Left cardiac atrium (tissue), 4 donors: Measurements from ENCODE around the gene DOCK1. TPM values are rescaled to one million over a fixed set of nuclear protein-coding genes. Genes with fewer than 3 reads are reported as not detected.

Source experiments
- ATAC-seq, 2 donors: fragments of 200-7000 bp; cut with Tn5 transposase; one replicate each; pipeline ENCODE4 v1.9.1; 2020; ENCODE audit warnings: mild to moderate bottlenecking in 2 of 2, moderate library complexity in 2 of 2
- DNase-seq: peaks from one replicate; pipeline ENCODE4 v3.0.0-alpha.2; 2020
- intact Hi-C, 2 donors: fragments of 100-400 bp; cut with DNase I; formaldehyde crosslinking; loops; one replicate each; pipeline versions ENCODE4 v1.14.1 to v1.15.1; 2022 to 2023
- total RNA-seq, 2 donors: library from RNA; stranded (reverse); fragmentation: NEBNext Ultra II Directional; extraction: Animal tissue kit (Norgen Biotek cat#: 25700); gene quantifications; one replicate each; pipeline ENCODE4 v1.2.1, GENCODE V29; 2021
- donor health status: DM: no; HTN: yes; CAD: no.
- donor health status: DM: no; HTN: yes; CAD: no; lungs with severe emphysema.
- donor health status: DM: yes; HTN: yes; CAD: no.
- donor health status: Dilated cardiomyopathy.

The DOCK1 gene
- total RNA-seq, 2 donors from 2014 or later, result 19.5 to 27.3 TPM

- intact Hi-C loops, result no loop called here
- ATAC-seq, result no peak
- no peak for DNase-seq
Measured at GRCh38 chr10:127216274-127216673, 311.0 kb downstream of the DOCK1 start.

GRCh38 chr10:127216786-127217185 is 311.6 kb downstream of the DOCK1 start:
- ATAC-seq, result no peak
- no peak for DNase-seq
- intact Hi-C loops, result no loop called here

- no peak for ATAC-seq
- intact Hi-C loops, result no loop called here
- DNase-seq, result no peak
Measured at GRCh38 chr10:127218658-127219057, 313.4 kb downstream of the DOCK1 start.

- ATAC-seq, result no peak
- intact Hi-C loops, result no loop called here
- DNase-seq, result no peak
Measured at GRCh38 chr10:127221281-127221680, 316.1 kb downstream of the DOCK1 start.

- intact Hi-C loops, result no loop called here
- DNase-seq (no peak), ATAC-seq (no peak)
Measured at GRCh38 chr10:127227027-127227426, 321.8 kb downstream of the DOCK1 start.

GRCh38 chr10:127227663-127228062 is 322.4 kb downstream of the DOCK1 start:
- no peak for DNase-seq
- intact Hi-C loops, result no loop called here
- ATAC-seq, result no peak

- no peak for ATAC-seq
Measured at GRCh38 chr10:127228195-127228787, 323.1 kb downstream of the DOCK1 start.

GRCh38 chr10:127234306-127234800 is 329.1 kb downstream of the DOCK1 start:
- DNase-seq, result no peak
- no peak for ATAC-seq
- intact Hi-C loops, result no loop called here

More at GRCh38 chr10:127228195-127228787, 323.1 kb downstream of the DOCK1 start:
- intact Hi-C loops, result no loop called here
- DNase-seq, result no peak

GRCh38 chr10:127236266-127236665 is 331.0 kb downstream of the DOCK1 start:
- intact Hi-C loops, result no loop called here
- DNase-seq (no peak), ATAC-seq (no peak)

GRCh38 chr10:127242914-127243313 is 337.7 kb downstream of the DOCK1 start:
- no peak for ATAC-seq
- no peak for DNase-seq
- intact Hi-C loops, result no loop called here

GRCh38 chr10:127243490-127244272 is 338.5 kb downstream of the DOCK1 start:
- no peak for DNase-seq
- intact Hi-C loops, result no loop called here
- no peak for ATAC-seq

- ATAC-seq, result no peak
- intact Hi-C loops, result no loop called here
- no peak for DNase-seq
Measured at GRCh38 chr10:127245456-127245855, 340.2 kb downstream of the DOCK1 start.

GRCh38 chr10:127250031-127250430 is 344.8 kb downstream of the DOCK1 start:
- DNase-seq, result no peak
- intact Hi-C loops, result no loop called here
- ATAC-seq, result no peak

GRCh38 chr10:127252818-127253217 is 347.6 kb downstream of the DOCK1 start:
- DNase-seq, result no peak
- intact Hi-C loops, result no loop called here
- no peak for ATAC-seq

GRCh38 chr10:127254276-127254675 is 349.0 kb downstream of the DOCK1 start:
- DNase-seq, result no peak
- ATAC-seq, result no peak
- intact Hi-C loops, result no loop called here

- no peak for DNase-seq
- ATAC-seq, result no peak
- intact Hi-C loops, result no loop called here
Measured at GRCh38 chr10:127257395-127257794, 352.2 kb downstream of the DOCK1 start.

- DNase-seq (no peak), ATAC-seq (no peak)
- intact Hi-C loops, result no loop called here
Measured at GRCh38 chr10:127259347-127259746, 354.1 kb downstream of the DOCK1 start.

- ATAC-seq, result no peak
- intact Hi-C loops, result no loop called here
- no peak for DNase-seq
Measured at GRCh38 chr10:127262606-127263005, 357.4 kb downstream of the DOCK1 start.

- DNase-seq (no peak), ATAC-seq (no peak)
- intact Hi-C loops, result no loop called here
Measured at GRCh38 chr10:127265288-127265687, 360.1 kb downstream of the DOCK1 start.

GRCh38 chr10:127266431-127266830 is 361.2 kb downstream of the DOCK1 start:
- ATAC-seq (no peak), DNase-seq (no peak)
- intact Hi-C loops, result no loop called here

GRCh38 chr10:127267442-127267841 is 362.2 kb downstream of the DOCK1 start:
- ATAC-seq (no peak), DNase-seq (no peak)
- intact Hi-C loops, result no loop called here
